ENCODE results near the gene PRSS27. TPM values are rescaled to one million over a fixed set of nuclear protein-coding genes. Genes with fewer than 3 reads are reported as not detected.

Gene PRSS27
- total RNA-seq, 4 donors from 2014 or later = 1.2 TPM; not detected in 2

DNA sequence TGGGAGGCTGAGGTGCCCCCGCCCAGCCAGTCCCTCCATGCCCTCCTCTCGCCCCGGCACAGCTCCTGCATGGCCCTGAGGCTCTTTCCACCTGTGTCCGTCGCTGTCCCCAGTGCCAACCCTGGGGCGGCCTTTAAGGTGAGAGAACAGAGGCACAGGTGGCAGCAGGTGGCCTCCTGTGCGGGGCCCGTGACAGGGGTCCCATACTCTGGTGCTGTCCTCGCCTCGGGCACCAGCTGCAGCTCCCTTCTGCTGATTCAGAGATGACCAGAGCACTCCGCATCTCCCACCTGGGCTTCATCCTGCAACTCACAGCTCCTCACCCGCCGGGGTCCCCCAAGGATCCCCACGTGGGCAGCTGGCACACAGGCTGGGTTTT, 8.0 kb downstream of the PRSS27 start:
- peaks cover 0 to 31% (median 0%) of the 10 kb centered on the region in 3 donors for H3K36me3 ChIP-seq
- H3K4me3 ChIP-seq = no peak overlapping the region
- TF ChIP-seq, protein P1, sequence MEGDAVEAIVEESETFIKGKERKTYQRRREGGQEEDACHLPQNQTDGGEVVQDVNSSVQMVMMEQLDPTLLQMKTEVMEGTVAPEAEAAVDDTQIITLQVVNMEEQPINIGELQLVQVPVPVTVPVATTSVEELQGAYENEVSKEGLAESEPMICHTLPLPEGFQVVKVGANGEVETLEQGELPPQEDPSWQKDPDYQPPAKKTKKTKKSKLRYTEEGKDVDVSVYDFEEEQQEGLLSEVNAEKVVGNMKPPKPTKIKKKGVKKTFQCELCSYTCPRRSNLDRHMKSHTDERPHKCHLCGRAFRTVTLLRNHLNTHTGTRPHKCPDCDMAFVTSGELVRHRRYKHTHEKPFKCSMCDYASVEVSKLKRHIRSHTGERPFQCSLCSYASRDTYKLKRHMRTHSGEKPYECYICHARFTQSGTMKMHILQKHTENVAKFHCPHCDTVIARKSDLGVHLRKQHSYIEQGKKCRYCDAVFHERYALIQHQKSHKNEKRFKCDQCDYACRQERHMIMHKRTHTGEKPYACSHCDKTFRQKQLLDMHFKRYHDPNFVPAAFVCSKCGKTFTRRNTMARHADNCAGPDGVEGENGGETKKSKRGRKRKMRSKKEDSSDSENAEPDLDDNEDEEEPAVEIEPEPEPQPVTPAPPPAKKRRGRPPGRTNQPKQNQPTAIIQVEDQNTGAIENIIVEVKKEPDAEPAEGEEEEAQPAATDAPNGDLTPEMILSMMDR (IDR thresholded peaks at IDR 0.05) = no peak
- TF ChIP-seq POLR2A (IDR thresholded peaks at IDR 0.05) = no peak
- no peak overlapping the region for H3K27ac ChIP-seq
- no peaks in the 10 kb centered on the region for H3K27me3 ChIP-seq
- peaks cover 0 to 9% (median 4%) of the 10 kb centered on the region in 4 donors for H3K4me1 ChIP-seq
- no peaks in the 10 kb centered on the region for H3K9me3 ChIP-seq
- no peak for DNase-seq

DNA sequence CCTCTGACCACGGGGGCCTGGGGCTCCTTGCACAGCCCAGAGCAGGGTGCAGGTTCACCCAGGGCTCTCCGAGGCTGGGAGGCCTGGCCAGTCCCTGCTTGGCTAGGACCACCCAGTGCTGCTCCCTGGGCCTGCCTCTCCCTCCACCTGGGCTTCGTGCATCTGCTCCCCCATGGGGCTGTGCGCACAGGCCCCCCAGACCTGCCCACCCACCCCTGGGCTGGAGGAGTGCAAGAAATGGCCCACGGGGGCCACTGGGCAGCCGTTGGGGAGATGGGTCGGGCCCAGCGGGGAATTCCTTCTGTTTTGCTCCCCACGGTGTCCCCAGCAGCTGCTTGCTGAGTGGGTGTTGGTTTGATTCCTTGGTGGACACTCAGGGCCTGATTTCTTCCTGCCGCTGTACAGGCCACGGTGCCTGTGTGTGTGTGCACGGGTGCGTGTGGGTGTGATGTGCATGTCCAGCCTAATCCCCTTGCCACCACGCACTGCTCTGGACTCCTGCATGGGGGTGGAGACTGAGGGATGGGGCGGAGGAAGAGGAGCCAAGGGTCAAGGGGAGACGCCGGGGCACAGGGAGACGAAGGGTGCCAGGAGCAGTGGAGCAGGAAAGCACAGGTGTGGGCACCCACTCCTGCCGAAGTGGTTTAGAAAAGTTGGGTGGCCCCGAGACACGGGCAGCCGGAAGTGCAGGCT, 8.5 kb downstream of the PRSS27 start:
- DNase-seq = no peak
- Histone ChIP-seq H3K4me1 (peaks cover 0 to 9% (median 4%) of the 10 kb centered on the region in 4 donors), H3K27ac (no peak overlapping the region), H3K27me3 (no peaks in the 10 kb centered on the region), H3K4me3 (no peak overlapping the region), H3K9me3 (no peaks in the 10 kb centered on the region), H3K36me3 (peaks cover 0 to 36% (median 0%) of the 10 kb centered on the region in 3 donors)
- TF ChIP-seq POLR2A (IDR thresholded peaks at IDR 0.05) = no peak
- TF ChIP-seq, protein P1 (IDR thresholded peaks at IDR 0.05) = no peak

DNA sequence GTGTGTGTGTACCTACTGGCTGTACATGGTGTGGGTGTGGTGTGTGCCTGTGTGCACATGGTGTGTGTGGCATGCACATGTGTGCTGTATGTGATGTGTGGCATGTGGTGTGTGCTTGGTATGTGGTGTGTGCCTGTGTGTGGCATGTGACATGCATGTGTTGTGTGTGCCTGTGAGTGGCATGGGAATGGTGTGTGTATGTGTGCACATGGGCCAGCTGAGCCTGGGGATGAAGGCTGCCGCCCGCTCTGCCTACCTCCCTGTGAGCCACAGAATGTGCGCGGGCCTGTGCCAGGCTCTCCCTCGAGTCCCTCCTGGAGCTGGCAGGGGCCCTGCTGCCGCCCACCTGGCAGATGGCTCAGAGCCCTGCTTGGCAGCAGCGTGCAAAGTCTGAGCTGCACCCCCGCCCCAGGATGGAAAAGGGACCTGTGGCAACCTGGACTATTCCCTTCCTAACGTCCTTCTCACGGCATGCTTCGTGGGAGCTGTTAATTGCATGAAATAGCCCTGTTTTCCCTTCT, 9.3 kb downstream of the PRSS27 start:
- no peaks in the 10 kb centered on the region for H3K9me3 ChIP-seq
- DNase-seq = no peak
- H3K36me3 ChIP-seq = peaks cover 0 to 44% (median 0%) of the 10 kb centered on the region in 3 donors
- H3K4me1 ChIP-seq = peaks cover 0 to 6% (median 3%) of the 10 kb centered on the region in 4 donors
- no peaks in the 10 kb centered on the region for H3K27me3 ChIP-seq
- H3K4me3 ChIP-seq = no peak overlapping the region
- H3K27ac ChIP-seq = no peak overlapping the region
- no peak for TF ChIP-seq POLR2A (IDR thresholded peaks at IDR 0.05)
- TF ChIP-seq, protein P1 (IDR thresholded peaks at IDR 0.05) = no peak

DNA sequence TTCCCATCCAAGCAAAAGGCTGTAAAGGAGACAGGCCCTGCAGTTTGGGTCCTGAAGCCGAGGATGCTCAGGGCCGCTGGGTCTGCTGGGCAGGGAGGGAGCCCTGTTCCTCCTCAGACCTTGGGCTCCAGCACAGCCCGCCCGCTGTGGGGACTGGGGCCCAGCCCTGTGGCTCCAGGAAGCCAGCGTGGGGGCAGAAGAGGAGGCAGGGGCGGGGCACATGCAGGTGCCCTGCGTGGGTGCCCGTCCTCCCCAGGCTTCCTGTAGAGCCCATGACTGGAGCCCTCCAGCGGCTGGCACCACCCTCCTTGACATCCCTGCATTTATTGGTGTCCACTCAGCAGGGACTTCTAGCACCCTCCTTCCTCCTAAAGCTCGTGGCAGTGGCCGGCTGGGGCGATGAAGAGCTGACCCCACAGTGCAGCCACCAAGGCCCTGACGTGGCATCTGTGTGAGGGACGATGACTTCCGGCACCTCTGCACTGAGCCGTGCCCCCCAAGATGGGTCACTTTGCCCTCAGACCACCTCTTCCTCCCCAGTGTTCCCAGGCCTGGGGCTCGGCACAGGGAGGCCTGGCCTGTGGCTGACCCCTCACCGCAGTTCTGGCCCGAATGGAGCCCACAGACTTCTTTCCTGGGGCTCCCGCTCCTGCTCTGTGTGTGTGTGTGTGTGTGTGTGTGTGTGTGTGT, 9.9 kb downstream of the PRSS27 start:
- Histone ChIP-seq H3K36me3 (peaks cover 0 to 50% (median 0%) of the 10 kb centered on the region in 3 donors), H3K4me3 (no peak overlapping the region), H3K27ac (no peak overlapping the region), H3K4me1 (peaks cover 0 to under 1% (median 0%) of the 10 kb centered on the region in 4 donors), H3K9me3 (no peaks in the 10 kb centered on the region), H3K27me3 (no peaks in the 10 kb centered on the region)
- no peak for DNase-seq
- TF ChIP-seq, protein P1 (IDR thresholded peaks at IDR 0.05) = no peak
- TF ChIP-seq POLR2A (IDR thresholded peaks at IDR 0.05) = no peak

DNA sequence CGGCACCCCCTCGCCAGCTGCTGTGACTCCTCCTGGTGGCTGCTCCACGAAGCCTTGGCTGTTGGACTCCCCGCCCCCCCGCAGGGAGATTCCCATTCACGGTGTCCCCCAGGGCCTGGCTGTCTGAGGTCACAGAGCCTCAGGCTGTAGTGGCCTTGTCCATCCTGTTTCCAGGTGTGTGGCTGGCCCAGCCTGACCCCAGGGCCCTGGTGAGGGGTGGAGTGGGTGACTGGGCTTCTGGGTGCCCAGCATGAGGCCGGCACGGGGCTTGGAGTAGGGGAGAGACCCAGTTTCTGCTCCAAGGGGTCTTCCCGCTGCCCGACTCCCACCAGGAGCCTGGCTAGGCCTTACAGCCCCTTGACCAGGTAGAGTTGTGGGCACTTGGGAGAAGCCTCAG, 10.4 kb downstream of the PRSS27 start:
- TF ChIP-seq, protein P1 (IDR thresholded peaks at IDR 0.05) = no peak
- no peak for TF ChIP-seq POLR2A (IDR thresholded peaks at IDR 0.05)
- Histone ChIP-seq H3K4me3 (no peak overlapping the region), H3K27ac (no peak overlapping the region), H3K27me3 (no peaks in the 10 kb centered on the region), H3K9me3 (no peaks in the 10 kb centered on the region), H3K36me3 (peaks cover 0 to 55% (median 0%) of the 10 kb centered on the region in 3 donors), H3K4me1 (no peaks in the 10 kb centered on the region)
- no peak for DNase-seq

Measured in Peyer's patch (tissue), 4 donors.